GM12801 (cell line): ENCODE results near the gene CDKN1C.

Experiments used
- TF ChIP-seq, protein P1 (sequence below): IDR thresholded peaks from one replicate; pipeline ENCODE4 v1.5.1; 2011; ENCODE audit warnings: control low read depth; ENCODE audit not compliant: insufficient read length; ENCODE audit errors: extremely low read depth

The CDKN1C gene

DNA sequence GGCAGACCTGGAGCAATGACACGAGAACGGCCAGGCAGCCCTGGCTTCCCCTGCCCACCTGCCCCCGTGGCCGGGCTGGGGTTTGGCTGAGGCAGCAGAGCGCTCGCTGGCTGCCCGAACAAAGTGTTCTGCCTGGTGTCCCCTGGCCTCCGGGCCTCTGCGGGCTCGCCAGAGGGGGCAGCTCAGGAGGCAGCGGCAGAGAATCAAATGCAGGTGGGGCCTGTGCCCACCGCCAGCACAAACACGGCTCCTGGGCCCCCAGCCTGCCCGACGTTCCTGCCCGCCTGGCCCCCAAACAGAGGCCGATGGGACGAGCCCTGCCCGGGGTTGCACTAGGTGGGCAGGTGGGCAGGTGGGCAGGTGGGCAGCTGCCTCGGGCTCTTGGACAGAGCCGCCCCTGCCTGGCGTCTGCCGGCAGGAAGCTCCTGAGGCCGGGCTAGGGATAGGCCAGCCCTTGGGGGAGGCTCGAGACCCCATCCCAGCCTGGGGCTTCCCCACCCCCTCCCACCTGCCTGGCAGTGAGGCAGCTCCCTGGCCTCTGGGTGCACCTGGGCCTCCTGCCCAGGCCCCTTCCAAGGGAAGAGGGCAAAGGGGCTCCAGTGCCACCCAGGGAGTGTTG is 46.8 kb downstream of the CDKN1C start:
- TF ChIP-seq, protein P1, sequence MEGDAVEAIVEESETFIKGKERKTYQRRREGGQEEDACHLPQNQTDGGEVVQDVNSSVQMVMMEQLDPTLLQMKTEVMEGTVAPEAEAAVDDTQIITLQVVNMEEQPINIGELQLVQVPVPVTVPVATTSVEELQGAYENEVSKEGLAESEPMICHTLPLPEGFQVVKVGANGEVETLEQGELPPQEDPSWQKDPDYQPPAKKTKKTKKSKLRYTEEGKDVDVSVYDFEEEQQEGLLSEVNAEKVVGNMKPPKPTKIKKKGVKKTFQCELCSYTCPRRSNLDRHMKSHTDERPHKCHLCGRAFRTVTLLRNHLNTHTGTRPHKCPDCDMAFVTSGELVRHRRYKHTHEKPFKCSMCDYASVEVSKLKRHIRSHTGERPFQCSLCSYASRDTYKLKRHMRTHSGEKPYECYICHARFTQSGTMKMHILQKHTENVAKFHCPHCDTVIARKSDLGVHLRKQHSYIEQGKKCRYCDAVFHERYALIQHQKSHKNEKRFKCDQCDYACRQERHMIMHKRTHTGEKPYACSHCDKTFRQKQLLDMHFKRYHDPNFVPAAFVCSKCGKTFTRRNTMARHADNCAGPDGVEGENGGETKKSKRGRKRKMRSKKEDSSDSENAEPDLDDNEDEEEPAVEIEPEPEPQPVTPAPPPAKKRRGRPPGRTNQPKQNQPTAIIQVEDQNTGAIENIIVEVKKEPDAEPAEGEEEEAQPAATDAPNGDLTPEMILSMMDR = no peak

DNA sequence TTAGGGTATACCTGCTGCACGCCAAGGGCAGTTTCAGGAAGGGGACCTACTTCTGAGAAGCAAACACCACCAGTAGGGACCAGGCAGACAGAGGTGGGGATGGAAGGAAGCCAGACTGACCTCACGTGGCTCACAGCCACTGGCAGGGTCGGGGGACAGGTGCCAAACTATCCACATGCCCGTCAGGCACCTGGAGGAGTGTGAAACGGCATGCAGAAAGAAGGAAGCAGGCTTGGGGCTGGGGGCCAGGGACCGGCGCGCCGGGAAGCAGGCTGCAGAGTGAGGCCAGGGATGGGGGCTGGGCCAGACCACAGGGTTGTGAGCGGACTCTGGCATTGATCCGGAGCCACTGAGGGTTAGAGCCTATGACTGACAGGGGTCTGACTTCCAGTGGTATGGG is 47.5 kb downstream of the CDKN1C start:
- TF ChIP-seq, protein P1 = no peak

DNA sequence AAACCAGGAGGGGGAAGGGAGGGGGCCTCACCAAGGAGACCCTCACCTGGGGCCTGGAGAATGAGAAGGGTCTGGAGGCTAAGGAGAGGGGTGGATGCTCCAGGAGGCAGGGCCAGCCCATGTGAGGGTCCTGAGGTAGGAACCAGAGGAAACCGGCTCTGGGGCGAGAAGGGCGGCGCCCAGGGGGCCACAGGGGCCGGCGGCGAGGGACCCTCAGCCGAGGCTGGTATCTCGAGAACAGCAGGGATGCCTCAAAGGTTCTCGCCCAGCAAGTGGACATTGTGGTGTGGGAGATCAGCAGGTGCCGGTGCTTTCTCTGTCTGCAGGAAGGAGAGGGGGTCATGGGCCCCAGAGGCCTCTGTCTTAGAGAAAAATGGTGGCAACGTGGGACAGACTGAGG is 47.9 kb downstream of the CDKN1C start:
- TF ChIP-seq, protein P1 = no peak

DNA sequence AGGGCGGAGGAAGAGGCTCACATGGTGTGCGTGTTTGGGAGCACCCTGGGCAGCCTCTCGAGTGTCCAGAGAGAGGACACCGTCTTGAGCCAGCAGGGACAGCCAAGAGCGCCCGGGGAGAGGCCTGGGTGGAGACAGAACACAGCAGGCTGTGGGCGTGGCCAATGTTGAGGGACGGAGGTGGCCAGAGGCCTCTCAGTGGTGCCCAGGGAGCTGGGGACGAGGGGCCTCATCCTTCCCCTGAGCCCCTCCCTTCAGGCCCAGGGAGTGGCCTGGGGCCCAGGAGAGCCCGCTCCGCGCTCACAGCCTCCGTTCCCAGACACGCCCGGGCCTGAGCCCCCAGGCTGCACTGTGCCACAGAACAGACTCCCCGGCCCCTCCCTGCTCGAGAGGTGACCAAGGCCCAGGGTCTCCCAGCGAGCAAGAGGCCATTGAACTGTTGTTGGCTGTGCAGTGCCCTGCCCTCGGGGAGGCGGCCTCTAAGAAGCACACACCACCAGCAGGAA is 48.4 kb downstream of the CDKN1C start:
- TF ChIP-seq, protein P1 = no peak

DNA sequence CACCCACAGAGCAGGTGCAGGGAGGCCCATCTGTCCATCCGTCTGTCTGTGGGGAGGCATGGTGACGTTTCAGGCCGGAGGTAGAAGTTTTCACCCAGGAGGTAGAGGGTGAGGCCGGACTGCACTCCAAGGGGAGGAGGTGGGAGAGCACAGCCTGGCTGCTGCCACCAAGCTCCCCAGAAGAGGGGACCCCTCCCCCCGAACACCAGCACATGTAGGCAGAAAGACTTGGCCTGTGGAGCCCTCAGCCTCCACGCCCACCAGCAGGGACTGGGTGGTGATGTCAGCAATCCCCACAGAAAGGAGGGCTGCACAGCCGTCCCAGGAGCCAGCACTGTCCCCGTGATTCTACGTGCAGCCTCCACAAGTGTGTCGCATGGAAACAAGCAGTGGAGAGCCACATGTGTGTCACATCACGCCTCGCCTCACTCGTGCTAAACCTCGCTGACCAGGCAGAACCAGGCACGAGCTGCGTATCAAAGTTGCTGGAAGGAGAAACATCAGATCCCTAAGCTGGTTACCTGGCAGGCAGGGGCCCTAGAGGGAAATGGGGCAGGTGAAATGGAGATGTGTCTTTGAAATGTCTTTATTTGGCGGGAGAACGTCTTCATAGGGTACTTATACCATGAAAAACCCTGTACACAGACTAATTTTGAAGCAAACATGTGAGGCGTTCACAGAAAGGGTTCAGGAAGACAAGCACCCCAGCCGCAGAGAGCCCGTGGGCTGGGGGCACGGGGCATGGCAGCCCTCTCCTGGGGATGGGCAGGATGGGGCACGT is 49.1 kb downstream of the CDKN1C start:
- TF ChIP-seq, protein P1 = no peak

DNA sequence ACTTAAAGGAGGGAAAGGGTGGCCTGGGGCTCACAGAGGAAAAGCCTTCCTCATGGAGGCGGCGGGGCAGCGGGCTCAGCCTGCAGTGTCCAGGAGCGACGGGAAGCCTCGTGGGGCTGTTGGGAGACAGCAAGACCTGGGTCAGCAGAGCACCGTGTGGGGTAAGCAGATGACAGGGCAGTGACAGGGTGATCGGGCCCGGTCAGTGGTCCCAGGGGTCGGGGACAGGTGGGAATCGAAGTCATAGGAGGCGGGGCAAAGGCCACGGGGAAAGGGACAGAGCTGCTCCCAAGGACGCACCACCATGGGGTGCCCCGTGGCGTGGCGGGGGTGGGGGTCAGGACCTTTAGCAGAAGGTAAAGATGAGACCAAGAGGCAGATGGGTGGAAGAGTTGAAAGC is 49.8 kb downstream of the CDKN1C start:
- TF ChIP-seq, protein P1 = no peak

DNA sequence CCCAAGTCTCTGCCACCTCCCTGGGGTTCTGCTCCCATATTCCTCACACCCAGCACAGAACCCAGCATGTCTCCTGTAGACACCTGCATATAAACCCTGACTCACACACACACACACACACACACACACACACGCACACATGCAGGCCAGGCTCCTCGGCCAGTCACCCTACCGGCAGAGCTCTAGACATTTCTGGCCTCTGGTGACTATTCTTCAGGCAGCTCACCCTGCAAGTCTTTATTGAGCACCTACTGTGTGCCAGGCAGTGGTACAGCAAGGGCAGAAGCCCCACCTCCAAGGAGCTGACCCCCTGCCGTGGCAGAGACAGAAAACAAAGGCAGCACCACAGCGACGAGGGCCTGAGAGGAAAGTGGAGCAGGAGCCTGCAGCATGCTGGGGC is 50.3 kb downstream of the CDKN1C start:
- TF ChIP-seq, protein P1 = no peak
